ENCODE data around the gene RASGRF1. TPM values are rescaled to one million over a fixed set of nuclear protein-coding genes. Genes with fewer than 3 reads are reported as not detected.
"Not testable (repeated sequence)": the region's sequence is repeated elsewhere in the genome, so short reads cannot be mapped to it uniquely, and the experiment has no call there.

RASGRF1 gene
- total RNA-seq, 1 donor from 2014 or later: not detected

GRCh38 chr15:78995921-78996893, 94.4 kb downstream of the RASGRF1 start:
- Histone ChIP-seq H3K9me3 (replicated peaks) (no peaks in the 10 kb centered on the region), H3K36me3 (no peaks in the 10 kb centered on the region), H3K4me1 (peaks cover 3% of the 10 kb centered on the region), H3K4me3 (no peak overlapping the region), H3K27me3 (ENCODE audit: low read depth) (peaks cover 15% of the 10 kb centered on the region), H3K27ac (replicated peaks) (no peak overlapping the region)
- DNase-seq: no peak
- TF ChIP-seq CTCF (IDR thresholded peaks at IDR 0.05; ENCODE audit: borderline replicate concordance): no peak
- intact Hi-C loops (cut with micrococcal nuclease): no loop called here

GRCh38 chr15:78995161-78995560, 95.4 kb downstream of the RASGRF1 start:
- H3K36me3 ChIP-seq; H3K27ac ChIP-seq (replicated peaks); H3K9me3 ChIP-seq (replicated peaks); H3K4me3 ChIP-seq; intact Hi-C loops (cut with micrococcal nuclease); H3K4me1 ChIP-seq; DNase-seq: not testable (repeated sequence)
- H3K27me3 ChIP-seq (ENCODE audit: low read depth): peaks cover 15% of the 10 kb centered on the region

GRCh38 chr15:78993931-78994530, 96.5 kb downstream of the RASGRF1 start:
- no peak for DNase-seq
- Histone ChIP-seq H3K27me3 (ENCODE audit: low read depth) (peaks cover 15% of the 10 kb centered on the region), H3K4me3 (no peak overlapping the region), H3K27ac (replicated peaks) (no peak overlapping the region), H3K36me3 (no peaks in the 10 kb centered on the region), H3K4me1 (peaks cover 3% of the 10 kb centered on the region), H3K9me3 (replicated peaks) (no peaks in the 10 kb centered on the region)
- intact Hi-C loops (cut with micrococcal nuclease): no loop called here
- no peak for TF ChIP-seq CTCF (IDR thresholded peaks at IDR 0.05; ENCODE audit: borderline replicate concordance)

GRCh38 chr15:78993257-78993930, 97.2 kb downstream of the RASGRF1 start:
- DNase-seq: no peak
- no peak for TF ChIP-seq CTCF (IDR thresholded peaks at IDR 0.05; ENCODE audit: borderline replicate concordance)

GRCh38 chr15:78992416-78993256, 97.9 kb downstream of the RASGRF1 start:
- Histone ChIP-seq H3K9me3 (replicated peaks) (no peaks in the 10 kb centered on the region), H3K27me3 (ENCODE audit: low read depth) (peaks cover 15% of the 10 kb centered on the region), H3K4me3 (no peak overlapping the region), H3K36me3 (no peaks in the 10 kb centered on the region), H3K4me1 (peaks cover 7% of the 10 kb centered on the region), H3K27ac (replicated peaks) (no peak overlapping the region)
- intact Hi-C loops (cut with micrococcal nuclease): no loop called here
- DNase-seq: no peak
- TF ChIP-seq CTCF (IDR thresholded peaks at IDR 0.05; ENCODE audit: borderline replicate concordance): no peak

More at GRCh38 chr15:78993257-78993930, 97.2 kb downstream of the RASGRF1 start:
- Histone ChIP-seq H3K27ac (replicated peaks) (no peak overlapping the region), H3K4me3 (no peak overlapping the region), H3K36me3 (no peaks in the 10 kb centered on the region), H3K4me1 (peaks cover 4% of the 10 kb centered on the region), H3K9me3 (replicated peaks) (no peaks in the 10 kb centered on the region), H3K27me3 (ENCODE audit: low read depth) (peaks cover 15% of the 10 kb centered on the region)
- intact Hi-C loops (cut with micrococcal nuclease): no loop called here

Measured in left ventricle myocardium inferior (tissue), 1 donor.